Measurements from ENCODE around the gene TAF3.
A peak's percentile ranks its signal among the peaks of the same experiment; 100 is the strongest.
"Not testable (repeated sequence)": the region's sequence is repeated elsewhere in the genome, so short reads cannot be mapped to it uniquely, and the experiment has no call there.

Gene TAF3

DNA sequence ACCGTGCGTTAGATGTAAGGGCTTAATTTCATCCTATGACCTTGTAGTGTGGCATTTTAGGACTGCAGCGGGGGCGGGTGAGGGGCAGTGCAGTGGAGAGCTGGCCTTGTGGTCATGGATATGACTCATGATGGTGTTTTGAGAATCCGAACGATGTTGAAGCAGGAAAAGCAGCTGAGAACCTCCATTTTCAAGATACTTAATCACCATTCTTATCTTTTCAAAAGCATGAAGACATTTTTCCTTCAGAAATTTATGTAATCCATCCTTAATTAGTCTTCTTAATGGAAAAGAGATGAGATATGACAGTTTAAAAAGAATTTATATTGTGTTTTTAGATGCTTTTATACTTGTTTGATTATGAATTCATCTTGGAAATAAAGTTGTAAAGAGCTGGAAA, 20.7 kb upstream of the TAF3 start:
- no peaks in the 10 kb centered on the region for H3K27me3 Mint-ChIP-seq
- no peak overlapping the region for H3K27ac Mint-ChIP-seq
- no peak overlapping the region for H3K4me3 Mint-ChIP-seq
- H3K4me1 Mint-ChIP-seq: peaks cover 45% of the 10 kb centered on the region
- peaks cover 12% of the 10 kb centered on the region for H3K36me3 Mint-ChIP-seq
- H3K9me3 Mint-ChIP-seq: no peaks in the 10 kb centered on the region

DNA sequence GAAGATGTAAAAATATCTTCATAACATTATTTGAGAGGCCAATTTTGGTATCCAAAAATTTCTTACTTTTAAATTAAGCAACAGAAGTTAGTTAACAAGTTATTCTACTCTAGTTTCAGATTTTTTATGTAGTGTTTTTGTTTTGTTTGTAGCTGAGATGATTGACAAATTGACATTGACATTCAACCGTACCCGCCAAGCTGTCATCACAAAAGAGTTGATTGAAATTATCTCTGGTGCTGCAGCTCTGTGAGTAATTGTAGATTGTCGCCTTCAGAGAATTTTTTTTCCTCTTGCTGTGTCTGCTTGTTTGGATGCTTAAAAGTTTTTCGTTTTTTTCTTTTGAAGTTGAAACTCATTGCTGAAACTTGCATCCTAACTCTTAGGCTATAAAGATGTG, 15.7 kb upstream of the TAF3 start:
- H3K36me3 Mint-ChIP-seq: peaks cover 11% of the 10 kb centered on the region
- no peak overlapping the region for H3K27ac Mint-ChIP-seq
- no peaks in the 10 kb centered on the region for H3K9me3 Mint-ChIP-seq

DNA sequence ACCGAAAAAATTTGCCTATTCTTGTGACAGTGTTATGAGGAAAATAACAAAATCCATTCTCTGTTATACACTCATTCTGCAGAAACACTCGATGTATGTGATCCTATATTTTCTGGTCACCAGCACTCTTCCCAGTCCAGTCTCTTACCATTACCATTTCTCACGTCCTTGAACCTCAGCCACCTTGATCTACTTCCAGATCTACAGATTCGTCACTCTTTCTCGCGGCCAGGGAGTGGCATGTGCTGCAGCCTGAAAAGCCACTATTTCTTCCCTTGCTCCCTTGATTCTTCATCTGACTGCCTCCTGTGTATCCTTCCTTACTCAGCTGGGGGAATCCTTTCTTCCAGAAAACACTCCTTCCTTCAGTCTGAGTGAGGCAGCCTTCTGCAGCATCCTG, 14.1 kb upstream of the TAF3 start:
- no peaks in the 10 kb centered on the region for H3K9me3 Mint-ChIP-seq
- H3K27ac Mint-ChIP-seq: peak overlapping the region; percentile 4
- no peaks in the 10 kb centered on the region for H3K4me1 Mint-ChIP-seq
- peaks cover 11% of the 10 kb centered on the region for H3K36me3 Mint-ChIP-seq
- H3K27me3 Mint-ChIP-seq: no peaks in the 10 kb centered on the region
- H3K4me3 Mint-ChIP-seq: no peak overlapping the region

More for the DNA sequence above, 15.7 kb upstream of the TAF3 start:
- Mint-ChIP-seq H3K27me3 (no peaks in the 10 kb centered on the region), H3K4me3 (no peak overlapping the region), H3K4me1 (no peaks in the 10 kb centered on the region)

DNA sequence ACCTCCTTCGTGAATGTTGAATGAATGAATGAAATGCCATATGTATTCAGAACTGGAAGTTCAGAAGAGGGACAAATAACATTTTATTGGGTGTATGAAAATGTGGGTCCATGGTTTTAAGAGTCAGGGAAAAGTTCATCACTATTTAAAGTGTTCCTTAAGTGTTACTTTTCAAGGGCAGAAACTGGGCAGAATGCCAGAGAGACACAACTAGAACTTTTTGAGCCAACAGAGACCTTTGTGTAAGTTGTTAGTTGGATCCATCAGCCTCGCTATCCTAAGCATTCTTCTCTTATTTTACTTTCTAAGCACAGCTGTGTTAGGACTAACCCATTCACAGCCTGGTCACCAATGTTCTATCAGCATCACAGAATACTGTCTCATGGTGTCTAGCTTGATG, 13.6 kb upstream of the TAF3 start:
- Mint-ChIP-seq H3K27ac (no peak overlapping the region), H3K4me3 (no peak overlapping the region), H3K36me3 (peaks cover 11% of the 10 kb centered on the region), H3K9me3 (no peaks in the 10 kb centered on the region), H3K27me3 (no peaks in the 10 kb centered on the region), H3K4me1 (no peaks in the 10 kb centered on the region)

DNA sequence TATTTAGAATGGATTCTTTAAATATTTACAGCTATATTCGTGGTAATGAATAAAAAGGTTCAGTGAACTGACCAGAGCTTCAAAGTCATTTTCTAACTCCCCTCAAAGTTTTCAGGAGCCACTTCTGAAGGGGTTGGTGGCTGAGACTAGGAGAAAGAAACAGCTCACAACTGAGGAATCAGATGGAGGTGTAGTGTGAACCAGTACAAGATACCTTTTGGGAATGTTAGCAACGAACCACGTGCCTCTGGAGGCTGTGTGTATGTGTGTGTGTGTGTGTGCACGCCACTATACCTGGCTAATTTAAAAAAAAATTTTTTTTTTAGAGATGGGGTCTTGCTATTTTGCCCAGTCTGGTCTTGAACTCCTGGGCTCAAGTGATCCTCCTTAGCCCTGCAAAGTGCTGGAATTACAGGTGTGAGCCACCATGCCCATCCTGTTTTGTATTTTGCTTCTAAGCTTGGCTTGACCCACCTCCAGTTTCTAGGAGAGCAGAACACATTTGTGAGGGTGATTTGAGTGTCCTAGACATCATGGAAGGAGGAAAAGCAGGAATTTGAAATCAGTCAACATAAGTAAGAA, 9.5 kb upstream of the TAF3 start:
- Mint-ChIP-seq H3K4me1 (no peaks in the 10 kb centered on the region), H3K4me3 (no peak overlapping the region), H3K9me3 (no peaks in the 10 kb centered on the region), H3K27ac (no peak overlapping the region), H3K36me3 (peaks cover 4% of the 10 kb centered on the region), H3K27me3 (no peaks in the 10 kb centered on the region)

DNA sequence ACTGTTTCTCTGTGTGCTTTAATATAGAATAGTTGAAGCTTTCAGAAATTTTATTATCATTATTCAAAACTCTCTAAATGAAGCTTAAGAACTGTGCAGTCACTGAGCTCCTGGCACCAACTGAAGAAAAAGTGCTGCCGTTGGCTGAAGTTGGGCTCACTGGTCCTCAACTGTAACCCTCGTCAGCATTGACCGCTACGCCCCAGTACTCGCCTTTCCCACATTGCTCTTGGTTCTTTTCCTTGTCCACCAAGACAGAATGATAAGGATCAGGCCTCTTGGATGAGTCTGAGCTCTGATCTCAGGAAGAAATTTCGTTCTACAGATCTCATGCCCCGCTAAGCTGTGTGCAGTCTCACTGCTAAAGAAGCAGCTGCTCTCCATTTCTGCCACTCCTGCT, 7.9 kb upstream of the TAF3 start:
- no peak overlapping the region for H3K4me3 Mint-ChIP-seq
- H3K4me1 Mint-ChIP-seq: no peaks in the 10 kb centered on the region
- H3K27ac Mint-ChIP-seq: peak overlapping the region; percentile 11
- H3K36me3 Mint-ChIP-seq: peaks cover 1% of the 10 kb centered on the region
- H3K27me3 Mint-ChIP-seq: no peaks in the 10 kb centered on the region
- H3K9me3 Mint-ChIP-seq: no peaks in the 10 kb centered on the region

DNA sequence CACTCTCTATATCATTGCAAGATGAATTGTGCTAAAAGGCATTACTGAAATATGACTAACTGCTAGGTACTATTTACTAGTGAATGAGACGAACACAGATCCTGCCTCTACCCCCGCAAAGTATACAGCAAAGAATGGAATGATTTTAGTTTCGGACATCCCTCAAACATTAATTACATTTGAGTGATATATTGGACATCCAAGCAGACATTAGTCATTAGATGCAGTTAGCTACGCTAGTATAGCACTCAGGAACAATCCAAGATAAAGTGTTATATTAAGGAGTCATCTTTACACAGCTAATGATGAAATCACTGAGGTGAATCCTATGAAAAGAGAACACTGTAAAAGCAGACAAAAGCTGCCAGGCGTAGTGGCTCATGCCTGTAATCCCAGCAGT, 7.3 kb upstream of the TAF3 start:
- no peaks in the 10 kb centered on the region for H3K9me3 Mint-ChIP-seq
- H3K4me3 Mint-ChIP-seq: no peak overlapping the region
- peaks cover 1% of the 10 kb centered on the region for H3K36me3 Mint-ChIP-seq
- no peak overlapping the region for H3K27ac Mint-ChIP-seq
- H3K27me3 Mint-ChIP-seq: no peaks in the 10 kb centered on the region
- H3K4me1 Mint-ChIP-seq: no peaks in the 10 kb centered on the region

DNA sequence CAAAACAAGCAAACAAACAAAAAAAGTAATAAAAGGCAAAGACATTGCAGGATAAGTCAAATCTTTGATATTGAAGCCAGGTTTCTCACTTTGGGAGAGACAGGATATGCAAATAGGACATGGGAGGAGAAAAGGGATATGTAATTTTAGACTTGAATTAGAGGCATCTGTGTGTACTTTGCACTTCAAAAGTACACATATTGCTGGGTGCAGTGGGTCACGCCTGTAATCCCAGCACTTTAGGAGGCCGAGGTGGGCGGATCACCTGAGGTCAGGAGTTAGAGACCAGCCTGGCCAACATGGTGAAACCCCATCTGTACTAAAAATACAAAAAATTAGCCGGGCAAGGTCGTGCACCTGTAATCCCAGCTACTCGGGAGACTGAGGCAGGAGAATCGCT, 6.6 kb upstream of the TAF3 start:
- not testable (repeated sequence) for H3K36me3 Mint-ChIP-seq

DNA sequence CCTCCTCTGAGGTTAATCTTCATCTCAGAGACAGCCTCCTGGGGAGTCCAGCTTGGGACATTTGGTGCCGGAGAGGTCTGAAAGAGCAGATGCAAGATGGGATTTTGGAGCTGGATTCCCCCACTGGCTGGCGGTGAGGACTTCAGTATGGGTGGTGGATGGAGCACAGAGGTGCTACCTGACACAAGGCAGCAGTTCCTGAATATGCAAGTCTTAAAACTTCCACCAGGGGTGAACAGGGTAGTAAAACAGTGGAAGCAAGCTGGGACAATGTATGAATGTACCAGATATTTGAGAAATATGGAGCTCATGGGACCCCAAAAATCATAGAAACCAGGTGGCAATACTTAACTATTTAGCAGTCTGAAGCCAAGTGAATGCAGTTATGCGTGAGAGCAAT, 4.8 kb upstream of the TAF3 start:
- H3K4me3 Mint-ChIP-seq: no peak overlapping the region
- peaks cover 6% of the 10 kb centered on the region for H3K4me1 Mint-ChIP-seq
- H3K27me3 Mint-ChIP-seq: no peaks in the 10 kb centered on the region

More for the DNA sequence above, 6.6 kb upstream of the TAF3 start:
- H3K27me3 Mint-ChIP-seq, H3K4me1 Mint-ChIP-seq, H3K9me3 Mint-ChIP-seq, H3K4me3 Mint-ChIP-seq: not testable (repeated sequence)
- peak overlapping the region; percentile 51 for H3K27ac Mint-ChIP-seq

DNA sequence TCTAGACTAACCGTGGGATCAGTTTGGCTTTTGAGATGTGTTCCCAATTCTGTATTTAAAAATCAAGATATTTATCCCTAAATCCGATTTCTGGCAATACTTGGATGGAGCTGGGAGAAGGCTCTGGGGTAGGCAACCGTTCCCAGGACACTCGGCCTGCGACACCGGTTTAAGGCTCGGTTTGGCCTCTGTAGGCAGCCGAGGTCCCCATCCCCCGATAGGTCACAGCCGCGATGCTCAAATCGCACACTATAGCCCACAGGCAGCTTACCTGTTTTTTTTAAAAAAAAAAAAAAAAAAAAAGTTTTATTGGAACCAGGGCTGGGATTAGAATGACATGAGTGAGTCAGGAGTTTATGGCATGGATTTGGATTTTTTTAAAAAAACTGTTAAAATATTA, 729 bp upstream of the TAF3 start:
- peaks cover 2% of the 10 kb centered on the region for H3K36me3 Mint-ChIP-seq
- peak overlapping the region; percentile 95 for H3K4me3 Mint-ChIP-seq
- no peaks in the 10 kb centered on the region for H3K9me3 Mint-ChIP-seq
- H3K4me1 Mint-ChIP-seq: peaks cover 34% of the 10 kb centered on the region
- peak overlapping the region; percentile 92 for H3K27ac Mint-ChIP-seq
- no peaks in the 10 kb centered on the region for H3K27me3 Mint-ChIP-seq

More for the DNA sequence above, 4.8 kb upstream of the TAF3 start:
- no peaks in the 10 kb centered on the region for H3K9me3 Mint-ChIP-seq
- H3K36me3 Mint-ChIP-seq: no peaks in the 10 kb centered on the region
- H3K27ac Mint-ChIP-seq: no peak overlapping the region

DNA sequence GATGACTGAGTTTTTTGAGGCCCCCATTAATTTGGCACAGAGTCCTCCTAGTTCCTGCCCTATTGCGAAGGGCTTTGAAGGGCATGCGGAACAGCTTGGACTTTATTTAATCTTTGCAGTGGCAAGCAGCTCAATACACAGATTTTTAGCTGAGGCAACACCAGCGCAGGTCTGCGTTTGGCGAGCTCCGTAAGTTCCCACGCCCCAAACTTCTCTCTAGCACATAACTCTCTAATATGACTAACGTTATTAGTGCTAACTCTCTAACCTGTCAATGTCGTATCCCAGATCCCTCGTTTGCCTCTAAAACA, 366 bp upstream of the TAF3 start:
- no peaks in the 10 kb centered on the region for H3K9me3 Mint-ChIP-seq
- peak overlapping the region; percentile 92 for H3K27ac Mint-ChIP-seq
- no peaks in the 10 kb centered on the region for H3K27me3 Mint-ChIP-seq
- H3K4me1 Mint-ChIP-seq: peaks cover 34% of the 10 kb centered on the region
- H3K36me3 Mint-ChIP-seq: peaks cover 2% of the 10 kb centered on the region
- H3K4me3 Mint-ChIP-seq: peak overlapping the region; percentile 95

DNA sequence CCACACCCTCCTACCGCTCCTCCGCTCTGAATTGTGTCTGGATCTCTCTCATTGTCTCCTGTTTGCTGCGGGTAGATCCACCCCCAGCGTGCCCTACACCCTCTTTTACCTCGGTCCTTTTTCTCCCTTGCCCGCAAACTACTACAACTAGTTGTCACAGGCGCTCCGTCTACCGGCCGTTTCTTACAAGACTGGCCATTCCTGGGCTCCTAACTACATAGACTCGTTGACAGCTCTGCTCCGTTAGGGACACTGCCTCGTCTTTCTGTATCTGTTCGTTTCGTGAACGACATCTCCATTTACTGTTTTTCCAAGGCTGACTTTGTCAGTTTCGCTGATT, 786 bp downstream of the TAF3 start:
- H3K9me3 Mint-ChIP-seq: no peaks in the 10 kb centered on the region
- no peaks in the 10 kb centered on the region for H3K27me3 Mint-ChIP-seq
- peak overlapping the region; percentile 80 for H3K27ac Mint-ChIP-seq
- peaks cover 34% of the 10 kb centered on the region for H3K4me1 Mint-ChIP-seq
- peaks cover 2% of the 10 kb centered on the region for H3K36me3 Mint-ChIP-seq
- peak overlapping the region; percentile 95 for H3K4me3 Mint-ChIP-seq

DNA sequence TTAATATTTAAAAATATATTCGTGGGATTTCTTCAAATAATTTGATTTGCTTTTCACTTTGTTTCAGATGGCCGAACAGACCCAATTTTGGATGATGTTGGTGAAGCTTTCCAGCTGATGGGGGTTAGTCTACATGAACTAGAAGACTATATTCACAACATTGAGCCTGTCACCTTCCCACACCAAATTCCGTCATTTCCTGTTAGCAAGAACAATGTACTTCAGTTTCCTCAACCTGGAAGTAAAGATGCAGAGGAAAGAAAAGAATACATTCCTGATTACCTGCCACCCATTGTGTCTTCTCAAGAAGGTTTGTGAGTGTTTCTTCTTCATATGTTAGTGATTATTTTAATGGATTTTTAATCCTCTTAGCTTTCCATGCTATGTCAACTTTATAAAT, 5.9 kb downstream of the TAF3 start:
- Mint-ChIP-seq H3K4me1 (peaks cover 54% of the 10 kb centered on the region), H3K27me3 (no peaks in the 10 kb centered on the region), H3K4me3 (no peak overlapping the region)

DNA sequence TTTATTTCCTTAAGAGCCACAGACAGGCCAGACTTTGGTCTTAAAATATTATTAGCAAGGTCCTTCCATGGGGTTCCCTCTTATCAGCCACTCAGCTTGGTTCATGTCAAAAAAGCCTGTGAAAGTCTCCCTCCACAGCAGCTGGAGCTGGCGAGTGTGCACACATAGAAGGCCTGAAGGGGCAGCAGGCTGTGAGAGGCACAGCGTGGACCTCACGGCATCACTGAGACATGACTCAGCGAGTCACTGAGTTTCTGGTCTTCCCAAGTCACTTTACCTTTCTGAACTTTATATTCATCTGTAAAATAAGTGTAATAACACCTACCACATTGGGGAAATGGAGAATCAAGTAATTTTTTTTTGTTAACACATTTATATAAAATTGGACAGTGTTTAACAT, 8.7 kb downstream of the TAF3 start:
- no peaks in the 10 kb centered on the region for H3K9me3 Mint-ChIP-seq
- no peak overlapping the region for H3K27ac Mint-ChIP-seq
- H3K27me3 Mint-ChIP-seq: no peaks in the 10 kb centered on the region
- H3K36me3 Mint-ChIP-seq: peaks cover 16% of the 10 kb centered on the region
- peaks cover 48% of the 10 kb centered on the region for H3K4me1 Mint-ChIP-seq
- H3K4me3 Mint-ChIP-seq: no peak overlapping the region

More for the DNA sequence above, 5.9 kb downstream of the TAF3 start:
- no peaks in the 10 kb centered on the region for H3K9me3 Mint-ChIP-seq
- H3K36me3 Mint-ChIP-seq: peaks cover 13% of the 10 kb centered on the region
- no peak overlapping the region for H3K27ac Mint-ChIP-seq

DNA sequence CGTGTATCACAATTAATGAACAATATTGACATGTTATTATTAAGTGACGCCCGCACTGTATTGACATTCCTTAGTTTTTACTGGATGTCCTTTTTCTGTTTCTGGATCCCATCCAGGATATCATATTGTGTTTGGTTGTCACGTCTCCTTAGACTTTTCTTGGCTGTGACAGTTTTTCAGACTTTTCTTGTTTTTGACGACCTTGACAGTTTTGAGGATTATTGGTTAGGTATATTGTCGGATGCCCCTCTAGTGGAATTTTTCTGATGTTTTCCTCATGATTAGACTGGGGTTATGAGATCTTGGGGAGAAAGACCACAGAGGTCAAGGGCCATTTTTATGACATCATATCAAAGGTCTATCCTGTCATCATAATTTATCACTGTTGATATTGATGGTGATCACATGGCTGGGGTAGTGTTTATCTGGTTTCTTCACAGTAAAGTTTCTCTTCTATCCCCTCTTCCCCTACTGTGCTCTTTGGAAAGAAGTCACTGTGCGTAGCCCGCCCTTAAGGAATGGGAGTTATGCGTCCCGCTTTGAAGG, 11.1 kb downstream of the TAF3 start:
- H3K36me3 Mint-ChIP-seq: peaks cover 16% of the 10 kb centered on the region
- no peaks in the 10 kb centered on the region for H3K9me3 Mint-ChIP-seq
- peaks cover 64% of the 10 kb centered on the region for H3K4me1 Mint-ChIP-seq
- no peak overlapping the region for H3K4me3 Mint-ChIP-seq
- H3K27me3 Mint-ChIP-seq: no peaks in the 10 kb centered on the region
- no peak overlapping the region for H3K27ac Mint-ChIP-seq

DNA sequence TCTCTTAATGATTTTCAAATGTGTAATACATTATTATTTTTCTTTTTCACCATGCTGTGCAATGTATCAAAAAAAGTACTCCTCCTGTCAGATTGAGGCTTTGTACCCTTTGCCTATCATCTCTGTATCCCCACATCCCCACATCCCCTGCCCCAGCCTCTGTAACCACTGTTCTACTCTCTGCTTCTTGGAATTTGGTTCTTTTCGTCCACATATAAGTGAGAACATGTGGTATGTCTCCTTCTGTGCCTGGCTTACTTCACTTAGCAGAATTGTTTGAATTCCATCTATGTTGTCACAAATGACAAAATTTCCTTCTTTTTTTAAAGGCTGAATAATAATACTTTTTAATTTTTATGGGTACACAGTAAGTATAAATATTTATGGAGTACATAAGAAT, 13.8 kb downstream of the TAF3 start:
- Mint-ChIP-seq H3K4me1 (peaks cover 71% of the 10 kb centered on the region), H3K27me3 (no peaks in the 10 kb centered on the region), H3K27ac (no peak overlapping the region), H3K9me3 (no peaks in the 10 kb centered on the region), H3K4me3 (no peak overlapping the region), H3K36me3 (peaks cover 23% of the 10 kb centered on the region)

DNA sequence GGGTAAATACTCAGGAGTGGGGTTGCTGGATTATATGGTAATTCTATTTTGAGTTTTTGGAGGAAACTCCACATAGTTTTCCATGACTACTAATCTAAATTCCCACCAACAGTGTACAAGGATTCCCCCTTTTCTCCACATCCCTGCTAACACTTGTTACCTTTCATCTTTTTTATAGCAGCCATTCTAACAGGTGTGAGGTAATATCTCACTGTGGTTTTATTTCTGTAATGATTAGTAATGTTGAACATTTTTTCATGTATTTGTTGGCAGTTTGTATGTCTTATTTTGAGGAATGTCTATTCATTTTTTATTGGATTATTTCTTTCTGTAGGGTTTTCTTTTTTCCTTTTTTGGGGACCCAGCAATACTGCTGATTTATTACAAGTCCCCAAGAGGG, 14.9 kb downstream of the TAF3 start:
- H3K27me3 Mint-ChIP-seq: no peaks in the 10 kb centered on the region
- H3K4me1 Mint-ChIP-seq: peaks cover 72% of the 10 kb centered on the region
- H3K36me3 Mint-ChIP-seq: peaks cover 19% of the 10 kb centered on the region
- H3K9me3 Mint-ChIP-seq: no peaks in the 10 kb centered on the region
- H3K27ac Mint-ChIP-seq: no peak overlapping the region
- no peak overlapping the region for H3K4me3 Mint-ChIP-seq
